ENCODE data around the gene WIPF3. TPM values are rescaled to one million over a fixed set of nuclear protein-coding genes. Genes with fewer than 3 reads are reported as not detected.

Gene WIPF3
- total and polyA plus RNA-seq, 2 of the 4 experiments (the other 2 are of a cell fraction) = not detected

DNA sequence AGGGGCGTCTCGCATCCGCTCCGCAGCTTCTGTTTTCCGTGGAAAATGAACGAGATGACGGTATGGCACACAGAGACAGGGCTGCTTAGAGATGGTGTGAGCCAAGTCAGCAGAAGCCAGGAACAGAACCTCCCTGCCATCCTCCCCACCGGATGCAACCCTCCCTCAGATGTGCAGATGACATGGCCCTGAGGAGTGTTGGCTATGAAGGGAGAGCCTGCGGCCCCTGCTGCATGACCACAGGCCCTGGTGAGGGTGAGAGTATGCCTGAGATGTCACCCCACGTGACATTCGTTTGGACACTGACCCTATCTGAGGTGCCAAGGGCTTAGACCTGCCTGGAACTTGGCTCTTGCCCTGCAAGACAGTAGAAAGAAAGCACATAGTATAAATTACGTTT lies 29.4 kb downstream of the WIPF3 start:
- Histone ChIP-seq H2BK5ac (ENCODE audit: low read depth, low read length, poor library complexity, severe bottlenecking) (no peak overlapping the region), H3K14ac (replicated peaks; ENCODE audit: low read depth, low read length) (no peak overlapping the region), H3K18ac (ENCODE audit: low read depth, low read length) (no peak overlapping the region), H3K23ac (ENCODE audit: low read depth, low read length) (no peak overlapping the region), H3K4ac (ENCODE audit: low read depth, low read length) (no peak overlapping the region), H2AK5ac (ENCODE audit: low read depth, low read length) (no peak overlapping the region), H3K9me1 (ENCODE audit: insufficient read depth, low read length) (no peaks in the 10 kb centered on the region), H4K5ac (ENCODE audit: low read depth, low read length) (no peak overlapping the region), H2BK20ac (ENCODE audit: low read depth, low read length) (no peak overlapping the region), H4K8ac (ENCODE audit: low read depth in 2 of 2, low read length in 2 of 2) (no peak overlapping the region), H3K56ac (ENCODE audit: extremely low read depth, insufficient read depth, low read length) (no peak overlapping the region), H4K20me1 (ENCODE audit: insufficient read depth, low read length) (no peaks in the 10 kb centered on the region), H3K4me2 (ENCODE audit: low read depth, low read length) (no peak overlapping the region), H3K79me1 (ENCODE audit: low read depth in 1 of 2, low read length in 2 of 2) (no peaks in the 10 kb centered on the region), H2BK120ac (ENCODE audit: low read depth, low read length) (no peak overlapping the region), H3K4me1 (ENCODE audit: control insufficient read depth, insufficient read depth, low read length) (no peaks in the 10 kb centered on the region), H3K9me3 (ENCODE audit: control insufficient read depth, insufficient read depth, low read length) (no peaks in the 10 kb centered on the region), H4K91ac (ENCODE audit: insufficient read depth, low read depth, low read length) (no peak overlapping the region), H2AFZ (replicated peaks; ENCODE audit: low read length, poor library complexity) (no peak overlapping the region), H2BK15ac (ENCODE audit: low read depth, low read length) (no peak overlapping the region), H3K4me3 (ENCODE audit: insufficient read depth, low read depth, low read length) (no peak overlapping the region), H3K9ac (ENCODE audit: low read depth, low read length) (no peak overlapping the region), H3K36me3 (ENCODE audit: control insufficient read depth, insufficient read depth, low read length) (no peaks in the 10 kb centered on the region), H2AK9ac (replicated peaks; ENCODE audit: low read depth, low read length, poor library complexity) (no peak overlapping the region), H3K27me3 (ENCODE audit: control insufficient read depth, insufficient read depth, low read length) (peaks cover 3% of the 10 kb centered on the region), H3K27ac (ENCODE audit: insufficient read depth, low read length) (no peak overlapping the region)
- BruUV-seq (replicated peaks) = no TSS peak
- TF ChIP-seq, protein P1, sequence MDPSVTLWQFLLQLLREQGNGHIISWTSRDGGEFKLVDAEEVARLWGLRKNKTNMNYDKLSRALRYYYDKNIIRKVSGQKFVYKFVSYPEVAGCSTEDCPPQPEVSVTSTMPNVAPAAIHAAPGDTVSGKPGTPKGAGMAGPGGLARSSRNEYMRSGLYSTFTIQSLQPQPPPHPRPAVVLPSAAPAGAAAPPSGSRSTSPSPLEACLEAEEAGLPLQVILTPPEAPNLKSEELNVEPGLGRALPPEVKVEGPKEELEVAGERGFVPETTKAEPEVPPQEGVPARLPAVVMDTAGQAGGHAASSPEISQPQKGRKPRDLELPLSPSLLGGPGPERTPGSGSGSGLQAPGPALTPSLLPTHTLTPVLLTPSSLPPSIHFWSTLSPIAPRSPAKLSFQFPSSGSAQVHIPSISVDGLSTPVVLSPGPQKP (IDR thresholded peaks at IDR 0.05; ENCODE audit: borderline replicate concordance, low read depth, low read length) = no peak
- no peak for TF ChIP-seq CEBPB (IDR thresholded peaks at IDR 0.05; ENCODE audit: low read depth, low read length)
- no peak for TF ChIP-seq MAZ (IDR thresholded peaks at IDR 0.05; ENCODE audit: borderline replicate concordance, low read depth, low read length)
- TF ChIP-seq FOS (IDR thresholded peaks at IDR 0.05; ENCODE audit: low read depth, low read length) = no peak
- intact Hi-C loops (cut with micrococcal nuclease) = no loop called here
- POLR2A ChIA-PET (ENCODE audit: unreplicated experiment) = no interaction called here
- ATAC-seq (ENCODE audit: low read depth) (no peak), DNase-seq (no peak)
- WGBS, 2 experiments (ENCODE audit: extremely low coverage in 2 of 2, insufficient read length in 1 of 2) = no CpG with 5 or more reads among the region's 12 CpGs
- CTCF ChIA-PET = no interaction called here
- in situ Hi-C loops (cut with MboI; ENCODE audit: low sequenced_read_pairs) = no loop called here
- dilution Hi-C loops (cut with HindIII; ENCODE audit: low sequenced_read_pairs, unreplicated experiment) = no loop called here

All from IMR-90 (cell line).